Parathyroid adenoma (tissue), 2 donors: Measurements from ENCODE around the gene RGS8.

Experiments
- H2AFZ ChIP-seq: fragments of 300-600 bp; sonication (generic); one replicate; pipeline ENCODE4 v1.7.0; 2017; ENCODE audit warnings: antibody characterized with exemption, mild to moderate bottlenecking
- H3K27ac ChIP-seq: fragments of 300-600 bp; sonication (generic); one replicate; pipeline ENCODE4 v1.7.0; 2017
- H3K27me3 ChIP-seq: fragments of 300-600 bp; sonication (generic); one replicate; pipeline ENCODE4 v1.7.0; 2017; ENCODE audit warnings: low read length; ENCODE audit not compliant: control insufficient read depth, insufficient read depth
- H3K36me3 ChIP-seq: fragments of 300-600 bp; sonication (generic); one replicate; pipeline ENCODE4 v1.7.0; 2017; ENCODE audit warnings: low read length; ENCODE audit not compliant: control insufficient read depth, insufficient read depth
- H3K4me1 ChIP-seq: fragments of 300-600 bp; sonication (generic); one replicate; pipeline ENCODE4 v1.7.0; 2017; ENCODE audit warnings: control low read depth
- H3K4me2 ChIP-seq: fragments of 300-600 bp; sonication (generic); one replicate; pipeline ENCODE4 v1.7.0; 2017; ENCODE audit warnings: low read length
- H3K4me3 ChIP-seq: fragments of 300-600 bp; sonication (generic); one replicate; pipeline ENCODE4 v1.7.0; 2017; ENCODE audit warnings: low read depth, low read length
- H3K79me2 ChIP-seq: fragments of 300-600 bp; sonication (generic); one replicate; pipeline ENCODE4 v1.7.0; 2017; ENCODE audit warnings: control low read depth
- H3K9ac ChIP-seq: fragments of 300-600 bp; sonication (generic); one replicate; pipeline ENCODE4 v1.7.0; 2017; ENCODE audit warnings: mild to moderate bottlenecking
- H3K9me3 ChIP-seq: fragments of 300-600 bp; sonication (generic); one replicate; pipeline ENCODE4 v1.7.0; 2017; ENCODE audit warnings: low read length; ENCODE audit not compliant: control insufficient read depth
- TF ChIP-seq, protein P1 (sequence below): fragments of 300-600 bp; sonication (generic); IDR thresholded peaks from one replicate; pipeline ENCODE4 v1.7.0; 2017; ENCODE audit warnings: antibody characterized with exemption, mild to moderate bottlenecking
- donor health status: primary hyperparathyroidism.

Gene RGS8, protein sequence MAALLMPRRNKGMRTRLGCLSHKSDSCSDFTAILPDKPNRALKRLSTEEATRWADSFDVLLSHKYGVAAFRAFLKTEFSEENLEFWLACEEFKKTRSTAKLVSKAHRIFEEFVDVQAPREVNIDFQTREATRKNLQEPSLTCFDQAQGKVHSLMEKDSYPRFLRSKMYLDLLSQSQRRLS

DNA sequence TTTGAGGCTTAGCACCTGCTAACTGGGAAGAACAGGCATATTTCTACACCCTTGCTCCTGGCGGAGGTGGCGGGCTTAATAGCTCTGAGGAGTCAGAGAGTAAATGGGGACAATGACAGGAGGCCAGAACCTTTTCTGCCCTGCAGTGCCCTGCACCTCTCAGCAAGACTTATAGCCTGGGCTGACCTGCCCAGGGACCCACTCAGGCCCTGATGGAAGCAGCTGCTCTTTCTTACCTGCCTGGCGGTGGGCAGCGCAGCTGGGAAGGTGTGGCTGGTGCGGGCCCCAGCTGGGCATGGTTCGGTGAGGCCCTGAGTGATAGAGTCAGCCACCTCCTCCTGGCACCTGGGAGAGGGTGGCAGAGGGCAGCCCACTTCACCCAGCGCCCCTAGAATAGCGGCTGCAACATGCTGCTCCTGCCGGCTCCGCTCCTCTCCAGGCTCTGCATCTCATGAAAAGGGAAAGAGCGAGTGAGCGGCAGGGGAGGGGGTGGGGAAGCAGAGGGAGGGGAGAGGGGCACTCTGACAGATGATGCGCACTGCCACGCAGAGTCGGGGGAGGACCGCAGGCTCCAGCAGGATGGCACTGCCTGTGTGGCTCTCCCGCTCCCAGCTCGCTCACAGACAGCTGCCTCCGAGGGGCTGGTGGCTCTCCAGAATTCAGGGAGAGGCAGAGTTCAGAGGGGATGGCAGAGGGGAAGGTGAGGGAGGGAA, at the start of gene RGS8:
Gene RGS8, minus strand, starts transcription at position 472 of the 713 bp plus-strand sequence. CDS start 14,938 bp downstream, outside the sequence.
- Histone ChIP-seq H3K4me1 (no peaks in the 10 kb centered on the region), H3K4me2 (no peak within 1 kb of the TSS), H2AFZ (no peak within 1 kb of the TSS), H3K27me3 (no peaks in the 10 kb centered on the region), H3K27ac (no peak within 1 kb of the TSS), H3K36me3 (no peaks in the 10 kb centered on the region), H3K9me3 (no peaks in the 10 kb centered on the region), H3K79me2 (no peaks in the 10 kb centered on the region), H3K9ac (no peak within 1 kb of the TSS), H3K4me3 (no peak within 1 kb of the TSS)
- TF ChIP-seq, protein P1, sequence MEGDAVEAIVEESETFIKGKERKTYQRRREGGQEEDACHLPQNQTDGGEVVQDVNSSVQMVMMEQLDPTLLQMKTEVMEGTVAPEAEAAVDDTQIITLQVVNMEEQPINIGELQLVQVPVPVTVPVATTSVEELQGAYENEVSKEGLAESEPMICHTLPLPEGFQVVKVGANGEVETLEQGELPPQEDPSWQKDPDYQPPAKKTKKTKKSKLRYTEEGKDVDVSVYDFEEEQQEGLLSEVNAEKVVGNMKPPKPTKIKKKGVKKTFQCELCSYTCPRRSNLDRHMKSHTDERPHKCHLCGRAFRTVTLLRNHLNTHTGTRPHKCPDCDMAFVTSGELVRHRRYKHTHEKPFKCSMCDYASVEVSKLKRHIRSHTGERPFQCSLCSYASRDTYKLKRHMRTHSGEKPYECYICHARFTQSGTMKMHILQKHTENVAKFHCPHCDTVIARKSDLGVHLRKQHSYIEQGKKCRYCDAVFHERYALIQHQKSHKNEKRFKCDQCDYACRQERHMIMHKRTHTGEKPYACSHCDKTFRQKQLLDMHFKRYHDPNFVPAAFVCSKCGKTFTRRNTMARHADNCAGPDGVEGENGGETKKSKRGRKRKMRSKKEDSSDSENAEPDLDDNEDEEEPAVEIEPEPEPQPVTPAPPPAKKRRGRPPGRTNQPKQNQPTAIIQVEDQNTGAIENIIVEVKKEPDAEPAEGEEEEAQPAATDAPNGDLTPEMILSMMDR, result no peak

DNA sequence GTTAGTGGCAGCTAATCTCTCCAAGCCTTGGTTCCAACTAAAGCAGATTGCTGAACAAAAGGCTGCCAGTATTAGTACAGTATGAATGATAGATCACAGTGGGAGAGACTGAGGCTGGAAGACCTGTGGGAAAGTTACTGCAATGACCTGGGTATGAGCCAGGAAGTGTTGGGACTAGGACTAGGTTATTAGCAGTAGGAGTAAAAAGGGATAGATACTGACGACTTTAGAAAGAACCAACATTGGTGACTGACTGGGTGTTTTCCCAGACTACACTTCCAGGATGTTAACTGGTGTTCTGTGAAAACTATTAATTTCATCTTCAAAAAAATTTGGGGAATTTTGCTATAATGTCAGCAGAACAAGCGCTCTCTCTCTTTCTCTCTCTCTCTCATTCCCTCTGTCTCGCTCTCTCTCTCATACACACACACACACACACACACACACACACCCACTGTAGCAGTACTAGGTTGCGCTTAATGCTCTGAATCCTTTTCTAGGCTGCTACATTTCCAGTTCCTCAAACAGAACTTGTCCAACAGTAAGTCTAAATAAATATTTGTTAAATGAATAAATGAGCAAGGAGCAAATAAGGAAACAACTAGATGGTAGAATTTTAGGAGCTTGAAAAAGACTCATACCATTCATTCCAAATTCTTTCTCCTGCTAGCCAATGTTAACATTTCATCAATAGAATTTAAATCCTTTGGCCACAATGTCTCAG, 47.6 kb upstream of the RGS8 start:
- TF ChIP-seq, protein P1, result no peak

DNA sequence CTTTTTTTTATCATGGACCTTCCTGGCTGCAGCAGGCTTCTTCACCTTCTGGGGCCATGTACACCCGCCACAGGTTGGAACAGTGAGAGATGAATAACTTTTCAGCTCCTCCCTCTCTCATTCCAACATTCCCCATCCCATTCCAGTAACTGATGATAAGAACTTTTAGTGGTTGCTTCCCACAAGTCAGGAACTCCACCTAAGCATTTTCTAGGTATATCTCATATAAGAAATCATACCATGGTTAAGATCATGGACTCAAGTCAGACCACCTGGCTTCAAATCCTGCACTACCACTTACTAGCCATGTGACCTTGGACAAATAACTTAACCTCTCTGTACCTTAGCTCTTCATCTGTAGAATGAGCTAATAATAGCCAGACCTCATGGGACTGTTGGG, 42.5 kb upstream of the RGS8 start:
- Histone ChIP-seq H3K4me3 (no peak overlapping the region), H3K36me3 (no peaks in the 10 kb centered on the region), H3K9ac (no peak overlapping the region), H3K4me1 (no peaks in the 10 kb centered on the region), H3K79me2 (no peaks in the 10 kb centered on the region), H3K27me3 (no peaks in the 10 kb centered on the region), H3K27ac (no peak overlapping the region), H3K4me2 (no peak overlapping the region), H2AFZ (no peak overlapping the region), H3K9me3 (no peaks in the 10 kb centered on the region)
- TF ChIP-seq, protein P1, result no peak

More for the DNA sequence above, 47.6 kb upstream of the RGS8 start:
- Histone ChIP-seq H3K9me3 (no peaks in the 10 kb centered on the region), H3K4me3 (no peak overlapping the region), H3K4me2 (no peak overlapping the region), H3K27ac (no peak overlapping the region), H3K79me2 (no peaks in the 10 kb centered on the region), H3K27me3 (no peaks in the 10 kb centered on the region), H3K4me1 (no peaks in the 10 kb centered on the region), H3K36me3 (no peaks in the 10 kb centered on the region), H3K9ac (no peak overlapping the region), H2AFZ (no peak overlapping the region)

DNA sequence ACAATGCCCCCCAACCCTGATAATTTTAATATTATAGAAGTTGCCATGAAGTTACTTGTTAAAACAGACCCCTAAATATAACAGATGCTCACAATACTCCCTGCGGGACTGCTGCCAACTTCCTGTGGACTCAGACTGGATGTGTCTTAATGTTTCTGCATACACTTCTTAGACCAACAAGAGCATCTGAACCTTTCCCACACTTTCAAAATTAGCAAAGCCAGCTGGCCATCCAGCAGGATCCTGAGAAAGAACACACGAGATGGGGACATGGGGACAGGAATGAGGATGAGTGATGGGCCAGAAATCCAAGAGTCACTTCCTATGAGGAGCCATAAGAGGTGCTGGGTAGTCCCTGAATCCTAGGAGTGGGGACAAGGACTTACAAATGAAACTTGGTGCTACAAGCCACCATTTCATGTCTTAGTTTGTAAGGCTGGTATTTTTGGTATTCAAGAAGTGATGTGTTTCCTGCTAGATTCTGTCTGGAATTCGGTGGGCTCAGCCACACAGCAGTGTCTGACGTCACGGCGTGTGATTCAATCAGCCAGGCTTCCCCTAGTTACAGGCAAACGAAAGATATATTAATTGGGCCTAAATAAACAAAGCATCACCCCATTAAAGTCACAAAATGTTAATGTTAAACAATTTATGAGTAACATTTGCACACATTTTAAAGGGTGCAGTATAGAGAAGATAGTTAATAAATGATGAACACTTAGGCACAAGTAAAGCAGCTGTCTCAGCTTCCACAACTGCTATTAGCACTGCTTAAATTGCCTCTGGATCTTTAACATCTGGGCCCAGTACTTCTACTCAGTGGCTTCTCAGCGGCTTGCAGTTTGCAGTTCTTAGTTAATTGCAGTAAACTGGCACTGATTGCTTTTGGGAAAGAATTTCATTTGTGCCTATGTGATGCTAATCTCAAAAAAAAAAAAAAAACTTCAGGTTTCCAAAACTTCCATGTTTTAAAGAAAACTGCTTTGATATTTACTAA, 41.2 kb upstream of the RGS8 start:
- no peak overlapping the region for H3K9ac ChIP-seq
- no peak overlapping the region for H3K27ac ChIP-seq
- no peaks in the 10 kb centered on the region for H3K9me3 ChIP-seq
- TF ChIP-seq, protein P1, result no peak
- no peak overlapping the region for H2AFZ ChIP-seq
- no peak overlapping the region for H3K4me3 ChIP-seq
- no peaks in the 10 kb centered on the region for H3K4me1 ChIP-seq
- no peak overlapping the region for H3K4me2 ChIP-seq
- no peaks in the 10 kb centered on the region for H3K27me3 ChIP-seq
- no peaks in the 10 kb centered on the region for H3K36me3 ChIP-seq
- H3K79me2 ChIP-seq, result no peaks in the 10 kb centered on the region
